ENCODE data around the gene OTUB2. TPM values are rescaled to one million over a fixed set of nuclear protein-coding genes. Genes with fewer than 3 reads are reported as not detected.

The OTUB2 gene
- total RNA-seq, 1 donor from 2014 or later, result 0.56 TPM

DNA sequence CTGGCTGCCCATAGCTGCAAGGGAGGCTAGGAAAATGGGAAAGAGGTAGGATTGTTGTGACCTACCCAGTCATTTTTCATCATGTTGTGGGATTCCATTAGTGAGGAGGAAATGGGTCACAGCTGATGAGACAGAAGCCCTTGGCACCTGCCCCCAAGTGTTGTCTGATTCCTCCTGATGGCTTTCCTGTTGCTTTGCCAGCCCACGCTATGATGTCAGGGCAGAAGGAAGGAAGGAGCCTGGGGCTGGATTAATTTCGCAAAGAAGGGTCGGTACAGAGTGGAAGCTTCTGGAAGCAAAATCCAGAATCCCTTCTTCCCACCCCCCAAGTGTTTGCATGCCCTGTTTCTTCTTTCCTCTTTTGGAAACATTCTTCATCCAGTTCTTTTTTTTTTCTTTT lies 8.7 kb downstream of the OTUB2 start:
- intact Hi-C loops (cut with DNase I), result loop anchor here (5.0 kb wide), 1 partner anchor 102 kb away; no protein-coding TSS in a partner anchor
- ATAC-seq (ENCODE audit: poor library complexity) (no peak), DNase-seq (no peak)

DNA sequence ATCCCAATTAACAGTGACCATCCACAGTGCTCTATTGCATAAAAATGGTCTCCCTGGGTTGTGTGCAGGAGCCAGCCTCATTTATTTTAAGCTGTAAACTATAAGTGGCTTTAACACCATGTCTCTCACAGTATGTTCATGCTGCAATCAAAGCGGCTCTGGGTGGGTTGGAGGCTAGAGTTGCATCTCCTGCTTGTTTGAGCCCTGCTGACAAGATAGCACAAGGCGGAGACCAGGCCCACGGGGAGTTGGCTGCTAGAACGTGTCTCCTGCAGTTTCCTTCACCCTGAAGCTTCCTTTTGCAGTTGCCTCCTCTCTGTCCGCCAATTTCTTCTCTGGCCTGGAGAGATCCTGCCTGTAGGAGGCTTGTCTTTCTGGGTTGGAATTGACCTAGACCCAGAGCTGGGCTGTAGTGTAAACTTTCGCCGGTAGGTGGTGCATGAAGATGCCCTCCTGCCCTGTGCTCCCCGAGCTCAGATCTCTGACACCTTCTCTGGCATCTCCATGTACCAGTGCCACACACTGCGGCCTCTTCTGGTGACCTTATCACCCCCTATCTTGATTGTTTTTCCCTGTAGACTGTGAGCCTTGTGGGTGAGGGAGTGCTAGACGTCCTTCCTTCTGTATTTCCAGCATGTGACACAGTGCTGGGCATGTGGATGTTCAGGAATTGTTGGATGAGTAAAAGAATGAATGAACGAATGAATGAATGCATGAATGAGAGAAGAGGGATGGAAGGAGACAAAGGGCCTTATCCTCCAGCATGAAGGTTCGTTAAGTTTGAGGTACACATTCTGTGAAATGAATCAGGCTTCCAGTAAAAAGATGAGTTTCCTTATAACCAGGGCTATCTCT lies 10.4 kb downstream of the OTUB2 start:
- intact Hi-C loops (cut with DNase I), result loop anchor here (5.0 kb wide), 1 partner anchor 101 kb away; no protein-coding TSS in a partner anchor
- peak; percentile 91 for ATAC-seq (ENCODE audit: poor library complexity)
- DNase-seq, result peak; percentile 75

DNA sequence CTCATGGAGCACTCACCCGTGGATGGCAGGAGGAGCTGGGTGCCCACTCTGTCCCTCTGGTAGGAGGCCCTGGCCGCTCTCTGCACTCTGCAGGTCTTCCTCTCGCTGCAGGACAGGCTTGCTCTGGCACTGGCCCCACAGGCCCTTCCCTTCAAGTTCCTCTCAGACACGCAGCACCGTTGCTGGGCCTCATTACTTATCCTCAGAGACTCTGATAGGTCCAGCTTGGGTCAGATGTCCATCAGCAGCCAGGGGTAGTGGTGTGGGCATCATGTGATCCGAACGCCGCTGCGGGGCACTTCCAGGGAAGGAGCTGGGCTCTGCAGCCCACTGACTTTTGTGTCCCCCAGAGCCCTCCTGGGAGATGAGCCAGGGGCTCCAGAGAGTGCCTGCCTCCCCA lies 11.8 kb downstream of the OTUB2 start:
- no peak for DNase-seq
- ATAC-seq (ENCODE audit: poor library complexity), result no peak
- intact Hi-C loops (cut with DNase I), result loop anchor here (5.0 kb wide), 1 partner anchor 99 kb away; no protein-coding TSS in a partner anchor

DNA sequence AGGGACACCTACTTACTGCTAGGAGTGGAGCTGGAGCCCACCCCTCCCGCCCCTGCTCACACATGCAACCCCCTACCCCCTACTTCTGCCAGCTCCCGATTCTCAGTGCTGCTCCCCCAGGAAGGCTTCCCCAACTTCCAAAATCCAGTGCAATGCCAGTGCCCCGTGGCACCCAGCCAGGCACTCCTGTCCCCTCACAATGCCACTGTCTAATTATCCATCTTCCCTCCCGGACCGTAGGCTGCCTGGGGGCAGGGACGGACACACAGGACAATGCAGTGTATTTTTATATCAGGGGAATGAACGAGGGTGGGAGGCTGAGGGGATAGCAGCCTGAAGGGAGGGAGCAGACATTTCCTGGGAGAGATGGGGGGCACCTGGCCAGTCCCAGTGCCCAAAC lies 12.4 kb downstream of the OTUB2 start:
- ATAC-seq (ENCODE audit: poor library complexity) (no peak), DNase-seq (no peak)
- intact Hi-C loops (cut with DNase I), result loop anchor here (5.0 kb wide), 1 partner anchor 99 kb away; no protein-coding TSS in a partner anchor

DNA sequence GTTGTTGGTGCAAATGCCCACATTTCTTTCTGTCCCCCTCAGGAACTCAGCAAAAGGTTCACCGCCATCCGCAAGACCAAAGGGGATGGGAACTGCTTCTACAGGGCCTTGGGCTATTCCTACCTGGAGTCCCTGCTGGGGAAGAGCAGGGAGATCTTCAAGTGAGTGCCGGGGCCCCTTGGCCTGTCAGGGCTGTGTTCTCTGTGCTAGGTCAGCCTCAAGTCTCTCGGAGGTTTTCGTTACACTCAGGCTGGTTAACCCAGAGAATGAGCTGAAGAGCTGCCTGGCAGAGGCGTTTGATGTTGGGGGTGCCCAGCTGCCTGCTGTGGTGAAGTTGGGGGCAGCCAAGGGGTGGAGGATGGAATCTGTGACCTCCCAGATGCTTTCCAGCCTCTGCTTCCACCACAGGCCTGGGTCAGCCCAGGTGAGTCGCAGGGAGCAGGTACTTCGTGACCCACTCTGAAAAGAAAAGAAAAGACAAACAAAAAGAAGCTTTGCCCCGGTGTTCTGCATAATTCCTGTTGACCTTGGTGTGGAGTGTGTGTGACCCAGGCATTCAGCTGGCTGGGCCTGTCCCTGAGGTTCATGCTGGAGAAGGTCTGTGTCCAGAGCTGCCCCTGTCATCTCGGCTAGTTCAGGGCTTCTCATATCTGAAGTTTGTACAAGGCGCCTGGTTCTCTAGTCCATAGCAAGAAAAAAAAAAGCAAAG lies 12.9 kb downstream of the OTUB2 start:
- intact Hi-C loops (cut with DNase I), result loop anchor here (5.0 kb wide), 1 partner anchor 98 kb away; no protein-coding TSS in a partner anchor
- ATAC-seq (ENCODE audit: poor library complexity) (no peak), DNase-seq (no peak)

DNA sequence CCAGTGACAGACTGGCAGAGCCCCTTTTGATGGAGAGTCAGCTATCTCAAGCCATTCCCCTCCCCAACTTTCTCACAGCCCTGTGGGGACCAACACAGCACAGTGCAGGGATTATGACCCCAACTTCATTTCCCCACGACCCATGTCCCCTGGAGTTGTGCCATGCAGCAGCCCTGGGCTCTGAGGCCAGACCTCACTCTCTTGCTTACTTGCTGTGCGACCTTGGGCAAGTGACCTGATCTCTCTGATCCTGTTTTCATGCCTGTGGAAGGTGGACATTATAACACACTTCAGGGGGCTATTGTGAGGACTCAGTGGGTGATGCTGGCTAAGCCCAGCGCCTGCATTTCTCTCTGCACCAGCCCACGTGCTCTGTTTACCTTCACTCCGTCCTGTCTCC lies 14.1 kb downstream of the OTUB2 start:
- intact Hi-C loops (cut with DNase I), result loop anchor here (5.0 kb wide), 1 partner anchor 137 kb away; no protein-coding TSS in a partner anchor
- ATAC-seq (ENCODE audit: poor library complexity), result no peak

DNA sequence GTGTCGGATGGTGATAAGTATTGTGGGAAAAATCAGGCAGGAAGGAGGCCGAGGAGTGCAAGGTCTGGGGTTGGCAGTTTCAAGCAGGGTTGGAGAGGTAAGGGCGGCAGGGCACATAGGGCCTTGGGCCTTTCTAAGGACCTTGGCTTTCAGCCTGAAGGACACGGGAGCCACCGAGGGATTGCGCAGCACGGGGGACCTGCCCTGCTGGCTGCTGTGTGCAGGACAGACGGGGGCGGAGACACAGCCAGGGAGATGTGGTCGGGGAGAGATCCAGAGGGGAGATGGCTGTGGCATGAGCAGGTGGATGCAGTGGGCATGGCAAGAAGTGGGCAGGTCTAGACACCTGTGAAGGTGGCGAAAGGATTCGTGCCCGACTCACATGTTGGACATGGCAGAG lies 14.7 kb downstream of the OTUB2 start:
- DNase-seq (no peak), ATAC-seq (ENCODE audit: poor library complexity) (no peak)
- intact Hi-C loops (cut with DNase I), result loop anchor here (5.0 kb wide), 1 partner anchor 137 kb away; no protein-coding TSS in a partner anchor

More for the DNA sequence above, 14.1 kb downstream of the OTUB2 start:
- no peak for DNase-seq

DNA sequence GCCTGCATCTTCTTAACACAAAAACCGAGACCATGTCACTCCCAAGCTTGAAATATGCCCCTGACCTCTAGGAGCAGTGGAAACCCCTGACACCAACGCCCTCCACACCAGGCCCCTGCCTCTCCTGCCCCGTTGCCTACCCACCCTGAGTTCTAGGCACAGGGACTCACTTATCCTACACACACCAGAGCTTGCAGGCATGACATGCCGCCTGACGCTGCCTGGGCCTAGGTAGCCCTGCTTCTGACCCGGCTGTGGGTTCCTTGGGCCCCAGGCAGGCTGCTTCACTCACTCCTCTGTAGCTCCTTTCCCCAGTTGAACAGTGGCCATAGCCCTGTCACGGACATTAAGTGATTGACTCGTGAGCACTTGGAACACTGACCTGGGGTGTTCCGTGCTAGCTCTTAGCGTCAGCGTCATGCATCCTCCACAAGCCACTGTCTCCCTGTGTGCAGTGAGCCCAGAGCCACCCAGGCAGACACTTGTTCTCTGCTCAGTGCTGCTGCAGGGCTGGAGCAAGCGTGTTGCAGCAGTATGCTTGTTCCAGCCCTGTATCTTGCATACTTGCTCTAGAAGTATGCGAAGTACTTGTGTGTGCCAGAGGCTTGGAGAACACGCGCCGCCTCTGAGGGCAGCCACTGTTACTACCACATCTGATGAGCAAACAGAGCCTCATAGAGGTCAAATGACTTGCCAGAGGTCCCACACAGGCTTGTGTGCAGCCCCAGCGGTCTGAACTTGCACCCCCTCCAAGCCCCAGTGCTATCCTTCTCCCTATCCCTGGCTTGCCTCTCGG lies 15.6 kb downstream of the OTUB2 start:
- peak; percentile 86 for ATAC-seq (ENCODE audit: poor library complexity)
- intact Hi-C loops (cut with DNase I), result loop anchor here (5.0 kb wide), 1 partner anchor 136 kb away; no protein-coding TSS in a partner anchor
- DNase-seq, result peak; percentile 80

DNA sequence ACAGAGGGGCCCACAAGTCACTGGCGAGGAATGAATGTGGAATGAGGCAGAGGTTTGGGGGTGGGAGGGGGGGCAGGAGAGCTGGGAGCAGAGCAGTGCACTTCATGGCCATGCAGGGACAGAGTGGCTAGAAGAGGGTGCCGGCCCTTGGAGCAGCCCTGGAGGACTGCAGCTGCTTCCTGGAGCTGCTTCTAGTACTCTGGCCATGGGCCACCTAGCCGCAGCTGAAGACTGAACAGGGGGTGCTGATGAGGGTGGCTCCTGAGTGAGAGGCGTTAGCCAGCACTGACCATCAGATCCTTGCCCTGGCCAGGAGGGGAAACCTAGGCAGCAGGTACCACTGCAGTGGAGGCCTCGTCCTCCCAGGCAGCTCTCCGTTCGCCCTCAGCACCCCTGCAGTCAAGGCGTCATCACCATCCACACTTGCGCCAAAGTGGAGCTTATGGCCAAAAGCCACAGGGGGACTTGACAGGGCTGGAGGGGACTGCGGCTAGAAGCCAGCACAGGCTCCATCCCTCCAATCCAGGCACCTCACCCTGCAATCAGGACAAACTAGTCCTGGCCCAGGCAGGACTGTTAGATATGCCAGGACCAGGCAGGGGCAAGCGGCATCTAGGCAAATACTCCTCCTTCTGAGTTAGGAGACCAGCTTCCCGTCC lies 16.4 kb downstream of the OTUB2 start:
- ATAC-seq (ENCODE audit: poor library complexity) (peak; percentile 34), DNase-seq (no peak)
- intact Hi-C loops (cut with DNase I), result loop anchor here (5.0 kb wide), 1 partner anchor 135 kb away; no protein-coding TSS in a partner anchor

DNA sequence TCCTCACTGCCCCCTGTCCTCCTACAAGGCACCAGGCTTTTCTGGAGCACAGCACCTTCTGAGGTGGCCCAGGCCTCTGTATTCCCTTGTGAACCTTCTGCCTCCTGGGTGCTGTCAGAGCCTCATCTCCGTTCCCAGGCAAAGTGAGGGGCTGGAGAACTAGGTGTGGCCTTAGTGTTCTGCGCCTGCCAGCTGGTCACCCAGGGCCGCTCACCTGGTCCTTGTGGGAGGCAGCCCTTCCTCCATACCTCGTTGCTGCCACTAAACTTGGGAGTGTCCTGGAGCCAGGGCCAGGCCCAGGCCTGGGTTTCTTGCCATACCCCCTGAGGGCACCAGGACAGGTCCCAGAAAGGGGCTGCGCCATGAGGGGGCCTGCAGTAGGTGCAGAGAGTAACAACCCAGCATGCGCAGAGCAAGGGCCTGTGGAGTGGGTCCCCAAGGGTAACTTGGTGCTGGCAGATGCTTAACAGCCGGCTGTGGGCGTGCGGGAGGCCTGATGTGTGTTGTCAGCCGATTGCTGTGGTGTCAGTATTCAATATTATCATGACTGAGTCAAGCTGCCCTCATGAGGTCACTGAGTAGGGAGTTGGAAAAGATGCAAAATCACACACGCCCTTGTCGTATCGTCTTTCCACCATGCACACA lies 17.1 kb downstream of the OTUB2 start:
- peak; percentile 56 for DNase-seq
- ATAC-seq (ENCODE audit: poor library complexity), result no peak
- intact Hi-C loops (cut with DNase I), result loop anchor here (5.0 kb wide), 1 partner anchor 134 kb away; no protein-coding TSS in a partner anchor

DNA sequence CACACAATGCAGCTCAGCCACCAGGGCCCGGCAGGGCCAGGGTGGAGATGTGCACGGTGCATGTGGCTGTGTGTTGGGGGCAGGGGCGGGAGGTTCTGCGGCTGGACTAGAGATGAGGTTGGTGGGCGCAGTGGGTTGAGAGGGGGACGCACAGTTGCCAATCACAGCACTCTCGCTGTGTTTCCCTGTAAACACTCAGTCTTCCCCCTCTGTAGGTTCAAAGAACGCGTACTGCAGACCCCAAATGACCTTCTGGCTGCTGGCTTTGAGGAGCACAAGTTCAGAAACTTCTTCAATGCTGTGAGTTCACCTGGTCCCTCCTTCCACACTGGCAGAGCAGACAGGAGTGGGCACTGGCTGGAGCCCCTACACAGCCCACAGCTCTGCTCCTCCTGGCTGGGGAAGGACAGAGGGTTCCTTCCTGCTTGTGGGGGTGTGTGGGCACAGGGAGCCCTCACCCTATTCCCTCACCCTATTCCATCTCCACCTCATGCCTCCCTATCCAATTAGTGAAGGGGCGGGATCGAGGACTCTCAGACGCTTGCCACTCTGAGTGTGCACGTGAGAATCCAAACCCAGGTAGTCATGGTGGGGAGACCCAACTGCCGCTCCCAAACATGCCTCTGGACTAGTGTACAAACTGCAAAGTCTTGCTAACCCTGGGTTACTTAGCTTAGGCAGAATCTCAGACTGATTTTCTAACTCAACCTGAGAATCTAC lies 17.8 kb downstream of the OTUB2 start:
- DNase-seq, result no peak
- ATAC-seq (ENCODE audit: poor library complexity), result no peak

DNA sequence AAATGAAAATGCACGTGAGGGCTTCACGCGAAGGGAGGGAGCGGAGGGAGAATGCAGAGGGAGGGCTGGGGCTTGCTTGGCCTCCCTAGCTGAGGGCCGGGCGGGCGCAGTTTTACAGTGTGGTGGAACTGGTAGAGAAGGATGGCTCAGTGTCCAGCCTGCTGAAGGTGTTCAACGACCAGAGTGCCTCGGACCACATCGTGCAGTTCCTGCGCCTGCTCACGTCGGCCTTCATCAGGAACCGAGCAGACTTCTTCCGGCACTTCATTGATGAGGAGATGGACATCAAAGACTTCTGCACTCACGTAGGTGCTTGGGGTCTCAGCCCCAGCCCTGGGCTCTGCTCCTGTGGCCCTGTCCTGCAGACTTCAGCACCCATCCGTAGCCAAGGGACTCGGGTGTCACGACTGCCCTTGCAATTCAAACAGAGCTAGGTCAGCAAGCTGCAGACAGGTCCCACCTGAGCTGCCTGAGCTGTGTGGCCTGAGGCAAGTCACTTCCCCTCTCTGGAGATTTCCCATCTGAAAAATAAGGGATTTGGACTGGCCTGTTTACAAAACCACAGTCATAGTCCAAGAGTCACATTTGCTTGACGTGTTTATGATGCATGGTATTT lies 18.4 kb downstream of the OTUB2 start:
- ATAC-seq (ENCODE audit: poor library complexity) (no peak), DNase-seq (no peak)
- intact Hi-C loops (cut with DNase I), result loop anchor here (5.0 kb wide), 1 partner anchor 133 kb away; no protein-coding TSS in a partner anchor

More for the DNA sequence above, 17.8 kb downstream of the OTUB2 start:
- intact Hi-C loops (cut with DNase I), result loop anchor here (5.0 kb wide), 1 partner anchor 133 kb away; no protein-coding TSS in a partner anchor

DNA sequence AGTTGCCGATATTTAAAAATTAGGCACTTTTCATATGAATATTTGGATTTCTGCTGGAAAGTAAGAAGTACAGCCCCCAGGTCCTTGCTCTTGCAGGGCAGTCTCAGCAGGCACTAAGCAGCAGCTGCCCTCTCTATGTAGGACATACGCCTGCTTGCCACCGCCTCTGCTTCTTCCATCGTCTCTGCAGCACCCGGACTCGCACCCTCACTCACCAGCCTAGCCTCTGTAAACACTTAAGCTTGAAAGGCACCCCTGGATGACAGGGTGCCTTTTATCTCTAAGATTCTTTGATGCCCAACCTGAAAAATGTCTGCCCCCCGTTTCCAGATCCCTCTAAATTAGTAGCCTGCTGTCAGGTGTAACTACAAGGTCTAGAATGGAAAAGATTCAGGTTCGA lies 19.0 kb downstream of the OTUB2 start:
- intact Hi-C loops (cut with DNase I), result no loop called here
- DNase-seq (no peak), ATAC-seq (ENCODE audit: poor library complexity) (no peak)

DNA sequence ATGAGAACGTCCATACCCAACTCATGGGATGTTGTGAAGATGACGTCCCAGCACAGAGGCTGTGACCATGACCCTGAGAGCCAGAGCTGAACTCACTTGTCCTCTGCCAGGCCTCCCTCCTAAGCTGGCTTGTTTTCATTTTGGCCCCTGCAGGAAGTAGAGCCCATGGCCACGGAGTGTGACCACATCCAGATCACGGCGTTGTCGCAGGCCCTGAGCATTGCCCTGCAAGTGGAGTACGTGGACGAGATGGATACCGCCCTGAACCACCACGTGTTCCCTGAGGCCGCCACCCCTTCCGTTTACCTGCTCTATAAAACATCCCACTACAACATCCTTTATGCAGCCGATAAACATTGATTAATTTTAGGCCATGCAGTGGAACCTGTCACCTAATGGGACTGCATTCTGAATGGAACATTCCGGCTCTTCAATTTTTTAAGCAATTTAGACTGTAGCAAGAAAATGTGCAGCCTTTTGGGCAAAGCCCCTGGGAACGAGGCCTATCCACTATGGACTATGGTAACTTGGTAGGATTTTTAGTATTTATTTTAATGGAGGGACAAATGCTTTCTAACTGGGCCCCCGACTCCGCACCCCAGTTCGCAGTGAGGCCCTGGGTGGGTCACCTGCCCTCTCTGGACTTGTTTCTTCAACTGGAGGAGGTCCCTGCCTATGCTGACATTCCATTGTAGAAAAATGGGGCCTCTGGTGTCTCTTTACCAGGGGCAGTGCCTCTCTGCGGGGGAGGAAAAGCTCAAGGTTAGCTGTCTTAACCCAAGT lies 19.6 kb downstream of the OTUB2 start:
- ATAC-seq (ENCODE audit: poor library complexity) (no peak), DNase-seq (no peak)
- intact Hi-C loops (cut with DNase I), result no loop called here

DNA sequence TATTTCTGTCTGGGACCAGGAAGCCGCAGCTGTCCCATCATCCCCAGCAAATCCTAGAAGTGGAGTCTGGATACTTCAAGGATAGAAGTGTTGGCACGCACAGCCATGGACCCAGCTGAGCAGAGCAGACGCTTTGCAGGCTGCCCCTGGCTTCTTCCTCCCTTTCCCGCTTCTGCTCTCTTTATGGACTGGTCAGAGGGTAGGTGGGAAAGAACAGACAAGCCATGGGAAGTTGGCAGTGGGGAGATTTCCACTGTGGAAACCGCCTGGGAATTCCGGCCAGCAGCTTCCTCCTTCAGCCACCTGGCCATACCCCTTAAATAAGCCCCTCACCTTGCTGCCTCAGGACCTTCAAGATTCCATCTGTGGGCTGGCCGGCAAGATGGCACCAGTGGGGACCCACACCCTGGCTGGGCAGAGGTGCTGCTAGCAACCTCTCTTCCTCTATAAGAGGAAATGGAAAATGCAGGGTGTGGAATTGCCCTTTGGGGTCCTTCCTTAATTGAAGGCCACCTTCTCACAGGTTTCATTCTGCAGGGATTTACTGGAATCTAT lies 20.6 kb downstream of the OTUB2 start:
- intact Hi-C loops (cut with DNase I), result no loop called here
- DNase-seq (no peak), ATAC-seq (ENCODE audit: poor library complexity) (no peak)

Measured in Right ventricle myocardium superior (tissue), 1 donor.